Cardiac fibroblast (primary cell): Measurements from ENCODE around the gene TOP1.

ENCODE experiments used
- DNase-seq, 2 donors: peaks; one replicate each; pipeline versions ENCODE4 v3.0.0 to v3.0.0-alpha.2; 2010; ENCODE audit warnings: low read depth in 2 of 2
- H3K4me3 ChIP-seq, 2 donors: replicated peaks in 1 of 2; 1 replicate in 1 of 2; 2 replicates in 1 of 2; pipeline ENCODE4 v1.5.1; 2011; ENCODE audit warnings: low read depth in 2 of 2, low read length in 2 of 2, mild to moderate bottlenecking in 2 of 2, moderate library complexity in 1 of 2
- TF ChIP-seq, protein P1 (sequence below): IDR thresholded peaks from one replicate; pipeline ENCODE4 v1.5.1; 2011; ENCODE audit warnings: low read depth, mild to moderate bottlenecking, low read length, inconsistent platforms

The TOP1 gene

GRCh38 chr20:41160686-41161085 is 132.1 kb downstream of the TOP1 start:
- no peak for DNase-seq
- no peak overlapping the region for H3K4me3 ChIP-seq
- TF ChIP-seq, protein P1, sequence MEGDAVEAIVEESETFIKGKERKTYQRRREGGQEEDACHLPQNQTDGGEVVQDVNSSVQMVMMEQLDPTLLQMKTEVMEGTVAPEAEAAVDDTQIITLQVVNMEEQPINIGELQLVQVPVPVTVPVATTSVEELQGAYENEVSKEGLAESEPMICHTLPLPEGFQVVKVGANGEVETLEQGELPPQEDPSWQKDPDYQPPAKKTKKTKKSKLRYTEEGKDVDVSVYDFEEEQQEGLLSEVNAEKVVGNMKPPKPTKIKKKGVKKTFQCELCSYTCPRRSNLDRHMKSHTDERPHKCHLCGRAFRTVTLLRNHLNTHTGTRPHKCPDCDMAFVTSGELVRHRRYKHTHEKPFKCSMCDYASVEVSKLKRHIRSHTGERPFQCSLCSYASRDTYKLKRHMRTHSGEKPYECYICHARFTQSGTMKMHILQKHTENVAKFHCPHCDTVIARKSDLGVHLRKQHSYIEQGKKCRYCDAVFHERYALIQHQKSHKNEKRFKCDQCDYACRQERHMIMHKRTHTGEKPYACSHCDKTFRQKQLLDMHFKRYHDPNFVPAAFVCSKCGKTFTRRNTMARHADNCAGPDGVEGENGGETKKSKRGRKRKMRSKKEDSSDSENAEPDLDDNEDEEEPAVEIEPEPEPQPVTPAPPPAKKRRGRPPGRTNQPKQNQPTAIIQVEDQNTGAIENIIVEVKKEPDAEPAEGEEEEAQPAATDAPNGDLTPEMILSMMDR, result no peak

GRCh38 chr20:41161886-41162285 is 133.3 kb downstream of the TOP1 start:
- TF ChIP-seq, protein P1, result no peak
- no peak overlapping the region for H3K4me3 ChIP-seq
- DNase-seq, result no peak

- no peak for DNase-seq
- TF ChIP-seq, protein P1, result no peak
- H3K4me3 ChIP-seq, result no peak overlapping the region
Observed at GRCh38 chr20:41162396-41162795, 133.8 kb downstream of the TOP1 start.

DNA sequence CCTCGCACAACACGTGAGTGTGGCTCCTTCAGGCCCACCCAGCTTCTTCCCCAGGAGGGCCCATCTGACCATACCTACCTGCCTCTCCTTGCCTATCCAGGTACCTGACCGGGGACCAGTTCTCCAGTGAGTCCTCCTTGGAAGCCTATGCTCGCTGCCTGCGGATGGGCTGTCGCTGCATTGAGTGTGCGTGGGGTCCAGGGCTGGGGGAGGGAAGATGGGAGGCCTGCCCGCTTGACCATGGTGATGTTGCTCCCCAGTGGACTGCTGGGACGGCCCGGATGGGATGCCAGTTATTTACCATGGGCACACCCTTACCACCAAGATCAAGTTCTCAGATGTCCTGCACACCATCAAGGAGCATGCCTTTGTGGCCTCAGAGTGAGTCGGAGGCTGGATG is 135.2 kb downstream of the TOP1 start:
- TF ChIP-seq, protein P1, result no peak
- DNase-seq, result no peak
- no peak overlapping the region for H3K4me3 ChIP-seq

- no peak overlapping the region for H3K4me3 ChIP-seq
- TF ChIP-seq, protein P1, result no peak
- no peak for DNase-seq
Observed at GRCh38 chr20:41165001-41165882, 136.6 kb downstream of the TOP1 start.

DNA sequence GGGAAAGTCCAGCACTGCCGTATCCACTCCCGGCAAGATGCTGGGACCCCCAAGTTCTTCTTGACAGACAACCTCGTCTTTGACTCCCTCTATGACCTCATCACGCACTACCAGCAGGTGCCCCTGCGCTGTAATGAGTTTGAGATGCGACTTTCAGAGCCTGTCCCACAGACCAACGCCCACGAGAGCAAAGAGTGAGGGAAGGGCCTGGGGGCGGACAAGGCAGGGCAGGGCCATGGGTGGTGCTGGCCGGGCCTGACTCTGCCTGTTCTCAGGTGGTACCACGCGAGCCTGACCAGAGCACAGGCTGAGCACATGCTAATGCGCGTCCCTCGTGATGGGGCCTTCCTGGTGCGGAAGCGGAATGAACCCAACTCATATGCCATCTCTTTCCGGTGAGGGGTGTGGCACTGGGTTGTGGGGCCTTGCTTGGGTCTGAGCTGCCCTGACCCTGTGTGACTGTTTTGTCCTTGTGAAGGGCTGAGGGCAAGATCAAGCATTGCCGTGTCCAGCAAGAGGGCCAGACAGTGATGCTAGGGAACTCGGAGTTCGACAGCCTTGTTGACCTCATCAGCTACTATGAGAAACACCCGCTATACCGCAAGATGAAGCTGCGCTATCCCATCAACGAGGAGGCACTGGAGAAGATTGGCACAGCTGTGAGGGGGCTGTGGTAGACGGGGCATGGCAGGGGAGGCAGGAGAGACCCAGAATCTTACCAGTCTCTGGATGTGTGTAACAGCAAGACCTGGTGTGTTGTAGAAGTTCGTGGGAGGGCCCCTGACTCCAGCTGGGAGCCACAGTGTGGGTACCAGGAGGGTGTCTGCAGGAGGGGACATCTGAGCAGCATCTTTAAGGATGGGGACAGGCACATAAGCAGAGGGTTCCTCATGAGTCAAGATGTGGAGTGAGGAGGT is 137.8 kb downstream of the TOP1 start:
- no peak for DNase-seq
- H3K4me3 ChIP-seq, result no peak overlapping the region
- TF ChIP-seq, protein P1, result no peak
